GM23338 (cell line): ENCODE data around the gene RASA3. TPM values are rescaled to one million over a fixed set of nuclear protein-coding genes. Genes with fewer than 3 reads are reported as not detected.

ENCODE experiments used
- ATAC-seq: fragments of 200-7000 bp; cut with Tn5 transposase; 3 replicates; pipeline ENCODE4 v1.9.1; 2020
- DNase-seq: peaks from one replicate; pipeline ENCODE4 v3.0.0-alpha.2; 2015; ENCODE audit warnings: low spot score
- H2AFZ ChIP-seq: fragments of 200-600 bp; sonication (generic); 2 replicates; pipeline ENCODE4 v1.8.0; 2016; ENCODE audit warnings: antibody characterized with exemption, mild to moderate bottlenecking, moderate library complexity
- H3F3A ChIP-seq: fragments of 200-600 bp; sonication (generic); replicated peaks from 2 replicates; pipeline ENCODE4 v1.8.0; 2017; ENCODE audit warnings: antibody characterized with exemption, mixed run types, low read depth
- H3K27ac ChIP-seq: fragments of 200-600 bp; sonication (generic); 2 replicates; pipeline ENCODE4 v1.6.1; 2016; ENCODE audit warnings: low read depth
- H3K27me3 ChIP-seq: fragments of 200-600 bp; sonication (generic); 2 replicates; pipeline ENCODE4 v1.8.0; 2016; ENCODE audit warnings: mild to moderate bottlenecking, mixed run types, moderate library complexity; ENCODE audit not compliant: insufficient read depth
- H3K36me3 ChIP-seq: fragments of 200-600 bp; sonication (generic); 2 replicates; pipeline ENCODE4 v1.8.0; 2016; ENCODE audit warnings: mild to moderate bottlenecking; ENCODE audit not compliant: insufficient read depth
- H3K4me1 ChIP-seq: fragments of 200-600 bp; sonication (generic); 2 replicates; pipeline ENCODE4 v1.8.0; 2016; ENCODE audit warnings: mild to moderate bottlenecking, moderate library complexity; ENCODE audit not compliant: insufficient read depth
- H3K4me2 ChIP-seq: fragments of 200-600 bp; sonication (generic); 2 replicates; pipeline ENCODE4 v1.7.1; 2017; ENCODE audit warnings: mixed run types
- H3K4me3 ChIP-seq: fragments of 200-600 bp; sonication (generic); 2 replicates; pipeline ENCODE4 v1.6.1; 2016; ENCODE audit warnings: mixed run types
- H3K79me2 ChIP-seq: fragments of 200-600 bp; sonication (generic); replicated peaks from 2 replicates; pipeline ENCODE4 v1.8.0; 2017; ENCODE audit warnings: mild to moderate bottlenecking; ENCODE audit not compliant: insufficient read depth
- H3K9me2 ChIP-seq: fragments of 200-600 bp; sonication (generic); 2 replicates; pipeline ENCODE4 v1.8.0; 2017; ENCODE audit not compliant: insufficient read depth
- H4K20me1 ChIP-seq: fragments of 200-600 bp; sonication (generic); replicated peaks from 2 replicates; pipeline ENCODE4 v1.8.0; 2017; ENCODE audit warnings: mild to moderate bottlenecking; ENCODE audit not compliant: insufficient read depth
- H3K27ac Mint-ChIP-seq: 2 replicates; pipeline ENCODE4 v1.8.0; 2020; ENCODE audit warnings: inconsistent platforms, mild to moderate bottlenecking, moderate library complexity, mixed read lengths
- H3K27me3 Mint-ChIP-seq: 3 replicates; pipeline ENCODE4 v1.8.0; 2022; ENCODE audit warnings: low read depth, mild to moderate bottlenecking, moderate library complexity, mixed read lengths, inconsistent platforms; ENCODE audit not compliant: insufficient read depth, poor library complexity
- H3K36me3 Mint-ChIP-seq: 3 replicates; pipeline ENCODE4 v1.8.0; 2021; ENCODE audit warnings: low read depth, mild to moderate bottlenecking, inconsistent platforms, moderate library complexity, mixed read lengths
- H3K4me1 Mint-ChIP-seq: 3 replicates; pipeline ENCODE4 v1.8.0; 2020; ENCODE audit warnings: mild to moderate bottlenecking, inconsistent platforms, mixed read lengths
- H3K4me3 Mint-ChIP-seq: 3 replicates; pipeline ENCODE4 v1.8.0; 2021; ENCODE audit warnings: moderate library complexity, mild to moderate bottlenecking, inconsistent platforms, mixed read lengths
- H3K9me3 Mint-ChIP-seq: 3 replicates; pipeline ENCODE4 v1.8.0; 2020; ENCODE audit warnings: moderate library complexity, mild to moderate bottlenecking, inconsistent platforms, mixed read lengths
- CTCF ChIP-seq, 2 experiments: fragments of 200-600 bp in 1 of 2; sonication (generic) in 1 of 2; conservative IDR thresholded peaks; 2 replicates each; pipeline versions ENCODE4 v1.5.1 to v1.6.1; 2016 to 2017; ENCODE audit warnings: antibody characterized with exemption in 2 of 2, low read depth in 2 of 2, mild to moderate bottlenecking in 2 of 2, moderate library complexity in 1 of 2
- JUNB ChIP-seq: IDR thresholded peaks from one replicate; pipeline ENCODE4 v1.6.1; 2016; ENCODE audit warnings: antibody characterized with exemption; ENCODE audit not compliant: unreplicated experiment
- ZNF114 ChIP-seq: fragments of 250-450 bp; sonication (Bioruptor Pico); IDR thresholded peaks from 2 replicates; pipeline ENCODE4 v1.5.0; 2020; ENCODE audit warnings: mild to moderate bottlenecking, moderate library complexity
- ZNF331 ChIP-seq: fragments of 250-450 bp; sonication (Bioruptor Pico); IDR thresholded peaks from 2 replicates; pipeline ENCODE4 v1.5.0; 2020; ENCODE audit warnings: low read depth, mild to moderate bottlenecking, moderate library complexity
- ZNF462 ChIP-seq: fragments of 250-450 bp; sonication (Bioruptor Pico); IDR thresholded peaks from 2 replicates; pipeline ENCODE4 v1.5.0; 2020; ENCODE audit warnings: mild to moderate bottlenecking, moderate library complexity
- polyA plus RNA-seq: library from polyadenylated mRNA; unstranded; fragments of >200 nt; fragmentation: Nextera tagmentation; extraction: Ambion mirVana; gene quantifications from 2 replicates; pipeline ENCODE4 v1.2.1, GENCODE V29; 2016
- total RNA-seq: library from RNA; depleted of rRNA; stranded (reverse); fragments of >200 nt; shearing (Covaris generic); gene quantifications from 2 replicates; pipeline ENCODE4 v1.2.3, GENCODE V29; 2014

The RASA3 gene
- total and polyA plus RNA-seq, 2 experiments from 2014 or later = 11.2 to 20.7 TPM

DNA sequence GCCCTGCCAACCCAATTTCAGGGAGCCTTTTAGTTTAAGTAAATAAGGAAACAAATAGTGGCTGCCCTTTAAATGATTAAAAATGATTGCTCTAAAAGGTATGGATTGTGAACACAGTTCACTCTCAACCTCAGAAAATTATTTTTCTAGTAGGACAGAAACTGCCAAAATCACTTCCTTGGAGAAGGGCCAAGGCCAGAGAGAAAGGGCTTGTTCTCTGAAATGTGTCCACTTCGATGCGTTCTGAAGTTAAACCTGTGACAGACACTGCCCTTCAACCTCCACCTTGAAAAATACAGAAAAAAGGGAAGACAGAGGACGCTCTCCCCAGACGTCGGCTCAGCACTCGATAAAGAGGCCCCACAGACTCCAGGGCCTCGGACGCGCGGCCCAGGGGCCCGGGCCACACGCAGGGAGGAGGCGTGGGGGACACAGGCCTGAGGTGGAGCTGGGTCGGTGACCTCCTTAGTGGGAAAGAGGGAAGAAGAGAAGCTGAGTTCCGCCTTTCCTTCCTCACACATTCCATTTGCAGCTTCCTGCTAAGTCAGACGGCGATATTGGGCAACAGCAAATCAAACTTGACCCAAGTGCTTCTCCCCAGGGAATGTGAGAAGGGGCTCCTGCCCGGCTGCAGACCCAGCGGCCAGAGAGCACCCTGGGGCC is 63.6 kb downstream of the RASA3 start (continued):
- TF ChIP-seq ZNF462 (CRISPR knock-in tag) (no peak), JUNB (no peak)

DNA sequence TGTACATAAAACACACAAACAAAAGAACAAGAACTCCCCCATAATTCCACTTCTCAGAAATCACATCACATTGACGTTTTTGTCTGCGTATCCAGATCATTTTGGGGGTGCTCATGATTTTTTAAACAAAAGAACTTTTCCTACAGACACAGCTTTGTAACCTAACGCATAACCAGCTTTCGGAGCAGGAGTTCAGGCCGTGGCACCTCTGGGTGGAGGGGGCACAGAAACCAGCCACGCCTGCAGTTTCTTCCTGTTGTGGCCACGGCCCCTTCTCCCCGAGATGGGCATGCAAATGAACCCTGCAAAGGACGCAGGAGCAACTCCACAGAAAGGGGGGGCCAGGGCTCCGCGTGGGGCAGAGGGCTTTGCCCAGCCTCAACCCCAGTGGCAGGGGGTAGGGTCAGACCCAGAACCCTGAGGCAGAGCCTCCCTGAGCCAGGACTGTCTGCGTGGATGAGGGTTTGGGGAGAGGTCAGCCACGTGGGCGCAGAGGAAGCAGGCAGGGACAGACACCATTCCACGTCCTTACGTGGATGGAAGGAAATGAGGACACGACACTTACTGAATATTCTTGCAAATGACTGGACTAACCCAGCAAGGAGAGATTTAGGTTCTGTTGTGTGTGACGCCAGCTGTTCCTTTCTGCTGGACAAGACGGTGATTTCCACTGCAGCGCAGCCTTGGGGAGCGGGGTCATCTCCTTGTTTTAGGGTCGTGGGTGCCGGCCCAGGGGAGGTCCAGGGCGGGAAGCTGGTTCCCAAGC is 64.4 kb downstream of the RASA3 start:
- Histone ChIP-seq H3K4me1 (peaks cover 9% of the 10 kb centered on the region; the same call in 1 of the 2 replicates), H3K27me3 (no peaks in the 10 kb centered on the region), H4K20me1 (no peaks in the 10 kb centered on the region; the same call in 1 of the 2 replicates), H2AFZ (no peak overlapping the region), H3K27ac (no peak overlapping the region; the same call in 1 of the 2 replicates), H3K4me3 (no peak overlapping the region), H3K4me2 (no peak overlapping the region), H3K36me3 (no peaks in the 10 kb centered on the region; the same call in 1 of the 2 replicates), H3K79me2 (peaks cover 13% of the 10 kb centered on the region), H3F3A (peaks cover 11% of the 10 kb centered on the region), H3K9me2 (no peaks in the 10 kb centered on the region)
- Mint-ChIP-seq H3K27ac (no peak overlapping the region), H3K27me3 (peaks cover 17% of the 10 kb centered on the region), H3K4me3 (no peak overlapping the region), H3K9me3 (peaks cover 7% of the 10 kb centered on the region), H3K36me3 (peaks cover 21% of the 10 kb centered on the region), H3K4me1 (peaks cover 37% of the 10 kb centered on the region)
- ATAC-seq (no peak), DNase-seq (no peak)
- TF ChIP-seq ZNF331 = no peak
- TF ChIP-seq CTCF (conservative IDR thresholded peaks at IDR 0.05; ENCODE audit: low read depth in 2 of 2) = no peak
- no peak for TF ChIP-seq ZNF462 (CRISPR knock-in tag)
- no peak for TF ChIP-seq ZNF114 (CRISPR knock-in tag)
